Subcutaneous adipose tissue (tissue), 4 donors: Measurements from ENCODE around the gene FYN. TPM values are rescaled to one million over a fixed set of nuclear protein-coding genes. Genes with fewer than 3 reads are reported as not detected.

Experiments used
- total RNA-seq, 4 donors: library from RNA; depleted of rRNA; stranded (reverse); fragments of >200 nt; gene quantifications; one replicate each; pipeline ENCODE4 v1.1.0, GENCODE V29; 2016
- TF ChIP-seq, protein P1 (sequence below): fragments of 450-650 bp; IDR thresholded peaks from one replicate; pipeline ENCODE4 v1.5.1; 2016; ENCODE audit warnings: low read depth, mild to moderate bottlenecking, control low read depth, antibody characterized with exemption, moderate library complexity

FYN gene
- total RNA-seq, 4 donors from 2014 or later: 185 to 279 (median 252) TPM

DNA sequence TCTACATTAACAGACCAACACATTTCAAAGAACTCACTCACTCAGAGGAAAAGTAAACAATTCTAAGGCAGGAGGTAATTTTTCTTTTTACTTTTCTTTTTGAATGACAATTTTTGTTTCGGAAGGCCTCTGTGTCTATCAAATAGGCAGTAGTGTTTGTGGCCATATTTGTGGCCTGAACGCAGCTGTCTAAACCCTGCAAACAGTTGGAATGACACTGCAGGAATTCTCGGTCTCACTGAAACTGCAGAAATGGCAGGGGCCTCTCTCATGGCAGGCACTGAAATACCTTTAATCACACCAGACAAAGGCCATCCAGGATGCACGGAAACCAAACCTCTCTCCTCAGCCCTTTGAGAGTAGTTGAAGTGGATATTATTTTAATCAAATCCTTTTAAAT lies 30.4 kb downstream of the FYN start:
- TF ChIP-seq, protein P1, sequence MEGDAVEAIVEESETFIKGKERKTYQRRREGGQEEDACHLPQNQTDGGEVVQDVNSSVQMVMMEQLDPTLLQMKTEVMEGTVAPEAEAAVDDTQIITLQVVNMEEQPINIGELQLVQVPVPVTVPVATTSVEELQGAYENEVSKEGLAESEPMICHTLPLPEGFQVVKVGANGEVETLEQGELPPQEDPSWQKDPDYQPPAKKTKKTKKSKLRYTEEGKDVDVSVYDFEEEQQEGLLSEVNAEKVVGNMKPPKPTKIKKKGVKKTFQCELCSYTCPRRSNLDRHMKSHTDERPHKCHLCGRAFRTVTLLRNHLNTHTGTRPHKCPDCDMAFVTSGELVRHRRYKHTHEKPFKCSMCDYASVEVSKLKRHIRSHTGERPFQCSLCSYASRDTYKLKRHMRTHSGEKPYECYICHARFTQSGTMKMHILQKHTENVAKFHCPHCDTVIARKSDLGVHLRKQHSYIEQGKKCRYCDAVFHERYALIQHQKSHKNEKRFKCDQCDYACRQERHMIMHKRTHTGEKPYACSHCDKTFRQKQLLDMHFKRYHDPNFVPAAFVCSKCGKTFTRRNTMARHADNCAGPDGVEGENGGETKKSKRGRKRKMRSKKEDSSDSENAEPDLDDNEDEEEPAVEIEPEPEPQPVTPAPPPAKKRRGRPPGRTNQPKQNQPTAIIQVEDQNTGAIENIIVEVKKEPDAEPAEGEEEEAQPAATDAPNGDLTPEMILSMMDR: no peak

DNA sequence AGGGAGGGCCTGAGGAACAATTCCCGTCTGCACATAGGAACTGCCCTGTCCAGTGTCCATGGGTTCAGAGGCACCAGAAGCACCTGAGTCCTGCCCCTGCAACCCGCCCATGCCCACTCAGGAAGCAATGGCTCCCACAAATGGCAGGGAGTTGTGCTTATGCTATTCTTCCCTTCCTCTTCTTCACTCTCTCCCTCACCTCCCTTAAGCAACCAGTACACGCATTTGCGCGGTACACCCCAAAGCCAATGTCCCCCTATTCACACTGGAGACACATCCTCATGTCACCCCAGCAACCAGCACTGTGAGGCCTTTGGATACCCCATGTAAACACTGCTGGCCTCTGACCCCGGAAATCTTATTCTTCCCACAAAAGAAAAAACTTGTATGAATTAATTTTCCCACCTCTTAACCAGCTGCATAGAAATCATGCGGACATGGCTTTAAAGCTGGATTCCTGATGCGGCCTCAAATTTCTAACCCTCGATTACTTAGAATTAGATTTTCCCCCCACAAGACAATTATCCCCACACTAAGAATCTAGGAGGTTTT lies 30.9 kb downstream of the FYN start:
- TF ChIP-seq, protein P1: no peak

DNA sequence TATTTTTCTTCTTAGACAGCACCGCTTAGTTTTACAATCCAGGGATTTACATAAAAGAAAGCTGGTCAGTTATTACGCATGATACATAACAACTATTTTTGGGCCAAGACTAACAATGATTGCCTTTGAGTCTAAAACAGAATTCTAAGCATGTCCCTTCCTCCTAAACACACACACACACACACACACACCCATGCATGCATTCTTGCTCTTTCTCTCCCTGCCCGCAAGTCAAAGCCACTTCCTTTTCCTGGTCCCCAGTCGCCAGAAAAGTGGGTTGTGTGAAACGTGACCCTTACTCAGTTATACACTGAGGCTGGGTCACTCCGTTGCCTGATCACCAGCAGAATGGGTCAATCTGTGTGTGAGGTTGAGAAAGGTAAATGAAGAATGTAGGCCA lies 31.4 kb downstream of the FYN start:
- TF ChIP-seq, protein P1: no peak

DNA sequence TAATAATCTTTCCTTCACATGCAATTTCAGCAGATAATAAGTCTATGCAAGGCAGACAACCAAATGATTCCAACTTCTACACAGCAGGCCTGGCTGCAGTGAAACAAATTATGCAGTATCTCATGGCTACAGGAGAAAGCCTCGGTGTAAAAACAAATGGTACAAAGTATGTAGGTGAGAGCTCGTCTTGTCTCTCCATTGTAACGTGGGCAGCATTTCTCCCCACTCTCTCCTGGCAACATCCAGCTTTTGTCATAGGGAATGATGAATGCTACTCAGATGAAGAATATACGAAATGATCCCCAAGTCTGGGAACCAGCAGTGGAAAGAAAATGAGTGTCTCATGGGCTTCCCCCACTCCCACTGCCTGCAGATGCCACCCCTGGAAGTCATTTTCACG lies 32.4 kb downstream of the FYN start:
- TF ChIP-seq, protein P1: no peak

DNA sequence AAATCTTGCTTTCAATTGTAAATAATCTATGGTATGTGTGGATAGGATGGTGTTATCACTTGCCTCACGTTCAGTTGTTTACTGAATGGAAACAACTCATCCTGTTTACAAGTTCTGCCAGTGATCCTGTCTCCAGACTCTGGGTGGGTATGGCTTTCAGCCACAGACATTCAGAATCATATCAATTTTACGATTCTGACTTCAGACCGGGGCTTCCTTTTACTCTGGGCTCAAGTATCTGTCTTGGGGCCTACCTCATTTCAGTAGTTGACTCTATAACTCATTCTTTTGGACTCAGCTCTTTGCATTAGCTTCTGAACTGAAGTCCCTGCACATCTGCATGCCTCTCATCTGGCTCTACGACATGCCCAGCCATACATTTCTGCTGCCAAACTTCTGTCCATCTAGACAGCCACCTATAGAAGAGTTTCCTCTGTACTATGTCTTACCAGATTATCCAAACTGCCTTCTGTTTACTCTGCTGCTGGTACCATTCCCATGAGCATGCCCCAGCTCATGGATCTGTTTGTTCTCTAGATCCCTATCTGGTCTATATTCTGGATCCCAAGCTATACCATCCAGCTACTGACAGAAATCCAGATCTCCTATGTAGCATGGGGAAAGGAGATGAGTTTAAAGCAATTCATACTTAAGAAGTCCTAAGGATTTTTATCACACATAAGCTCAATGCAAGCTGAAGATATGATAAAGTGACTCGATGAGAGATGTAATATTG lies 34.3 kb downstream of the FYN start:
- TF ChIP-seq, protein P1: no peak

DNA sequence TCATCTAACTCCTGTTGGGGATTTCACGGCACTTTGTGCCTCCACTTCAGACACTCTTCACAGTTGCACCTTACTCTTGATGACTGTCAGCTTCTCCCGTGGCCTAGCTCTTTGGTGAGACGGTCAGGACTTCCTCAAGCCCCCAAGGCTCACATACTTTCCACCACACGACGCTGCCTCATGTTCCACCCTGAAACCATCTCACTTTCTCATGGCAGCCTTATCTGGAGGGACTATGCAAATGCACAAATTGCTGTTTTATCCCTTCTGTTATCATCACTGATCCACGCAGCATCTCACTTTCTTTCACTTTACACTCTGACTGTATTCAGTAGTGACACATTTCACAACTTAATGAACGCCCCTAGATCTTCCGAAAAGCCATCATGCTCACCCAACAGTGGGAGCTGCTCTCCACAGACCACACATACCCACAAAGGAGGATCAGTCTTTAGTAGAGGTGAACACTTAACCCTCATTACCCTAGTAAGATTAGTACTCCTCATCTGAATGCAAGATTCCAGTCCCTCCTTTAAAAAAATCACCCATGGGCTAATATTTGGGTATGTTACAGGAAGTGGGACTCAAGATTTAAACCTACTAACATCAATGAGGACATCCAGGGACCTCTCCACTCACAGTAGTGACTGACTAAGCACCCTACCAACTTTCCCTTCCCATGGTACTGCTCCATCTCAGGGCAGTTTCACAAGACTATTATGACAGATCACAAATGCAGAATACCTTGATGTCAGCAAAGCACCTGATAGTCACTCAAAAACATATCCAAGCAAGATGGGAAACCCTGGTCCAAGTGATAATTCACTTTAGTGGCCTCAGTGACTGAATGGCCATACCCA lies 35.4 kb downstream of the FYN start:
- TF ChIP-seq, protein P1: no peak

DNA sequence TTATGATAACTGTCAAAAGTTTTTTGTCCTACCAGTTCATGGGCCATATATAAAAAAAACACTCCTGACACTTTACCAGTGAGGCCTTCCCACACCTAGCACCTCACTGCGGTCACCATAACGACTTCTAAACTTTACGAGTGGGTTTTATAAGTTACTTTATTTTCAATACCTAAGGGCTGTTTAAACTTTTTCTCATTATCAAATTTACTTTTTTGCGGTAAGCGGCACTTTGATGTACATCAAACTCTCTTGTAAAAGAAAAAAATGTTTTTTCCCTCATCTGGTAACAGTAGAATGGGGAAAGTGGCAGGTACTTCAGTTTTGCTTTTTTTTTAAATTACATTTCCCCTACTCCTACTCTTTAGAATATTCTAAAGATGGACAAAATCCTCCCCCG lies 36.2 kb downstream of the FYN start:
- TF ChIP-seq, protein P1: no peak
